ENCODE data around the gene WWC2.
A peak's percentile ranks its signal among the peaks of the same experiment; 100 is the strongest.

Gene WWC2

GRCh38 chr4:183080372-183081115 lies 18.5 kb upstream of the WWC2 start:
- Histone ChIP-seq H3K27ac (ENCODE audit: low read depth, low read length) (no peak overlapping the region), H3K79me2 (ENCODE audit: control insufficient read depth, insufficient read depth, low read length, unreplicated experiment) (no peaks in the 10 kb centered on the region), H2AFZ (ENCODE audit: low read length, unreplicated experiment) (no peak overlapping the region), H3K36me3 (ENCODE audit: insufficient read depth, low read length) (no peaks in the 10 kb centered on the region), H3K4me3 (ENCODE audit: low read depth, low read length) (no peak overlapping the region), H3K4me1 (ENCODE audit: control insufficient read depth, insufficient read depth, low read length, unreplicated experiment) (no peaks in the 10 kb centered on the region), H3K27me3 (ENCODE audit: insufficient read depth, low read length) (no peaks in the 10 kb centered on the region)

- H3K36me3 ChIP-seq (ENCODE audit: insufficient read depth, low read length): no peaks in the 10 kb centered on the region
- H2AFZ ChIP-seq (ENCODE audit: low read length, unreplicated experiment): no peak overlapping the region
Measured at GRCh38 chr4:183081116-183081469, 18.0 kb upstream of the WWC2 start.

GRCh38 chr4:183082053-183082452 lies 17.0 kb upstream of the WWC2 start:
- no peaks in the 10 kb centered on the region for H3K79me2 ChIP-seq (ENCODE audit: control insufficient read depth, insufficient read depth, low read length, unreplicated experiment)
- H3K27me3 ChIP-seq (ENCODE audit: insufficient read depth, low read length): no peaks in the 10 kb centered on the region
- no peaks in the 10 kb centered on the region for H3K36me3 ChIP-seq (ENCODE audit: insufficient read depth, low read length)
- no peak overlapping the region for H3K27ac ChIP-seq (ENCODE audit: low read depth, low read length)
- no peak overlapping the region for H2AFZ ChIP-seq (ENCODE audit: low read length, unreplicated experiment)
- no peak overlapping the region for H3K4me3 ChIP-seq (ENCODE audit: low read depth, low read length)
- H3K4me1 ChIP-seq (ENCODE audit: control insufficient read depth, insufficient read depth, low read length, unreplicated experiment): no peaks in the 10 kb centered on the region

More at GRCh38 chr4:183081116-183081469, 18.0 kb upstream of the WWC2 start:
- Histone ChIP-seq H3K4me1 (ENCODE audit: control insufficient read depth, insufficient read depth, low read length, unreplicated experiment) (no peaks in the 10 kb centered on the region), H3K4me3 (ENCODE audit: low read depth, low read length) (no peak overlapping the region), H3K27me3 (ENCODE audit: insufficient read depth, low read length) (no peaks in the 10 kb centered on the region), H3K27ac (ENCODE audit: low read depth, low read length) (no peak overlapping the region), H3K79me2 (ENCODE audit: control insufficient read depth, insufficient read depth, low read length, unreplicated experiment) (no peaks in the 10 kb centered on the region)

- Histone ChIP-seq H3K36me3 (ENCODE audit: insufficient read depth, low read length) (no peaks in the 10 kb centered on the region), H3K4me3 (ENCODE audit: low read depth, low read length) (no peak overlapping the region), H3K27ac (ENCODE audit: low read depth, low read length) (no peak overlapping the region), H3K27me3 (ENCODE audit: insufficient read depth, low read length) (no peaks in the 10 kb centered on the region), H3K79me2 (ENCODE audit: control insufficient read depth, insufficient read depth, low read length, unreplicated experiment) (peaks cover 6% of the 10 kb centered on the region), H2AFZ (ENCODE audit: low read length, unreplicated experiment) (no peak overlapping the region), H3K4me1 (ENCODE audit: control insufficient read depth, insufficient read depth, low read length, unreplicated experiment) (no peaks in the 10 kb centered on the region)
Measured at GRCh38 chr4:183094393-183095198, 4.5 kb upstream of the WWC2 start.

- no peaks in the 10 kb centered on the region for H3K36me3 ChIP-seq (ENCODE audit: insufficient read depth, low read length)
- H2AFZ ChIP-seq (ENCODE audit: low read length, unreplicated experiment): no peak overlapping the region
- no peak overlapping the region for H3K4me3 ChIP-seq (ENCODE audit: low read depth, low read length)
- H3K27ac ChIP-seq (ENCODE audit: low read depth, low read length): no peak overlapping the region
- no peaks in the 10 kb centered on the region for H3K4me1 ChIP-seq (ENCODE audit: control insufficient read depth, insufficient read depth, low read length, unreplicated experiment)
- peaks cover 11% of the 10 kb centered on the region for H3K79me2 ChIP-seq (ENCODE audit: control insufficient read depth, insufficient read depth, low read length, unreplicated experiment)
- H3K27me3 ChIP-seq (ENCODE audit: insufficient read depth, low read length): no peaks in the 10 kb centered on the region
Measured at GRCh38 chr4:183095199-183095512, 3.9 kb upstream of the WWC2 start.

- H2AFZ ChIP-seq (ENCODE audit: low read length, unreplicated experiment): no peak overlapping the region
- no peak overlapping the region for H3K27ac ChIP-seq (ENCODE audit: low read depth, low read length)
- peaks cover 24% of the 10 kb centered on the region for H3K79me2 ChIP-seq (ENCODE audit: control insufficient read depth, insufficient read depth, low read length, unreplicated experiment)
- H3K4me1 ChIP-seq (ENCODE audit: control insufficient read depth, insufficient read depth, low read length, unreplicated experiment): peaks cover 2% of the 10 kb centered on the region
- no peaks in the 10 kb centered on the region for H3K27me3 ChIP-seq (ENCODE audit: insufficient read depth, low read length)
- H3K4me3 ChIP-seq (ENCODE audit: low read depth, low read length): no peak overlapping the region
- no peaks in the 10 kb centered on the region for H3K36me3 ChIP-seq (ENCODE audit: insufficient read depth, low read length)
Measured at GRCh38 chr4:183096276-183096965, 2.6 kb upstream of the WWC2 start.

GRCh38 chr4:183097231-183098018 lies 1.6 kb upstream of the WWC2 start:
- H2AFZ ChIP-seq (ENCODE audit: low read length, unreplicated experiment): peak overlapping the region; percentile 76
- no peaks in the 10 kb centered on the region for H3K27me3 ChIP-seq (ENCODE audit: insufficient read depth, low read length)
- no peaks in the 10 kb centered on the region for H3K36me3 ChIP-seq (ENCODE audit: insufficient read depth, low read length)
- peak overlapping the region; percentile 81 for H3K27ac ChIP-seq (ENCODE audit: low read depth, low read length)
- peak overlapping the region; percentile 93 for H3K4me3 ChIP-seq (ENCODE audit: low read depth, low read length)
- H3K79me2 ChIP-seq (ENCODE audit: control insufficient read depth, insufficient read depth, low read length, unreplicated experiment): peaks cover 34% of the 10 kb centered on the region
- peaks cover 11% of the 10 kb centered on the region for H3K4me1 ChIP-seq (ENCODE audit: control insufficient read depth, insufficient read depth, low read length, unreplicated experiment)

GRCh38 chr4:183098019-183098722 lies 886 bp upstream of the WWC2 start:
- Histone ChIP-seq H2AFZ (ENCODE audit: low read length, unreplicated experiment) (peak overlapping the region; percentile 76), H3K36me3 (ENCODE audit: insufficient read depth, low read length) (no peaks in the 10 kb centered on the region), H3K4me3 (ENCODE audit: low read depth, low read length) (peak overlapping the region; percentile 93), H3K79me2 (ENCODE audit: control insufficient read depth, insufficient read depth, low read length, unreplicated experiment) (peaks cover 42% of the 10 kb centered on the region), H3K27ac (ENCODE audit: low read depth, low read length) (peak overlapping the region; percentile 81), H3K27me3 (ENCODE audit: insufficient read depth, low read length) (no peaks in the 10 kb centered on the region), H3K4me1 (ENCODE audit: control insufficient read depth, insufficient read depth, low read length, unreplicated experiment) (peaks cover 13% of the 10 kb centered on the region)

- Histone ChIP-seq H2AFZ (ENCODE audit: low read length, unreplicated experiment) (peak overlapping the region; percentile 77), H3K36me3 (ENCODE audit: insufficient read depth, low read length) (no peaks in the 10 kb centered on the region), H3K27me3 (ENCODE audit: insufficient read depth, low read length) (no peaks in the 10 kb centered on the region), H3K27ac (ENCODE audit: low read depth, low read length) (peak overlapping the region; percentile 81), H3K4me3 (ENCODE audit: low read depth, low read length) (peak overlapping the region; percentile 93), H3K79me2 (ENCODE audit: control insufficient read depth, insufficient read depth, low read length, unreplicated experiment) (peaks cover 54% of the 10 kb centered on the region), H3K4me1 (ENCODE audit: control insufficient read depth, insufficient read depth, low read length, unreplicated experiment) (peaks cover 13% of the 10 kb centered on the region)
Measured at GRCh38 chr4:183099537-183100297, 660 bp downstream of the WWC2 start.

Data from ACC112 (cell line).